NCI-H774 (cell line): ENCODE measurements around the gene PCDH9.

Source experiments
- DNase-seq: peaks from one replicate; lab custom pipeline; 2025; lab: John Stamatoyannopoulos, UW

The PCDH9 gene

DNA sequence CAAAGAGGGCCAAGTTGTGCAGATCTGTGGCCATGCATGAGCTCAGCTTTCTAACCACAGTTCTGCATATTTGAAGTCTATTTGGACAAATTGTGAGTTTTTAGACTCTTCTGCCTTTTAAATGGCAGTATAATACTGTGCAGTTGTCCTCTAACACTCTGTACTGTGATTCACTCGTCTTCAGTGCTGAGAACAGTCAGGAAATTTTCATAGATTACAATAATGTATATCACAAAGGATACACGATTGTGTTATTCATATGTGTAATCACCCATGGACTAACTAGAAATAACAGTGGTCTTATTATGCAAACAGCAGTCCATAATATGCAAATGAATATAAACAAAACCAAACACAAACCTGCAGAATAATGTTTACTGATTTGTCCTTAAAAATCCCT is 259.1 kb downstream of the PCDH9 start:
- no peak for DNase-seq

GRCh38 chr13:66969291-66969690 is 260.8 kb downstream of the PCDH9 start:
- DNase-seq, result no peak

GRCh38 chr13:66967811-66968597 is 262.1 kb downstream of the PCDH9 start:
- no peak for DNase-seq

DNA sequence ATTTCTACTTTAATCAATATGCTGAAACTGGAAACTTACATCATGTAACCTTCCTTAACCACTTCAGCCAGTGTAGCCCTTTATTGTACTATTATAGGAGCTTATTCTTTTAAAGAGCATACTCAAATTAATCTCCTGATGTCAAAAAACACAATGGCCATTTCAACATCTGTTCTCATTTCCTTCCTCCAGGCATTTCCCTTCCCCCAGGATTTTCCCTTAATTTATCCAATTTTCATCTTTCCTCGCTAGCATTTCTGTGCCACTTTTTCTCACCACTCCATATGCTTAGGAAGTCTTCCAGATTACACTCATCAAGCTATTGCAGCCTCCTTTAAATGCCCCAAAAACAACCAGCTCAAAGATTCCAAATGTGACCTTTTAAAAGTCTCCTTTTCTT is 265.0 kb downstream of the PCDH9 start:
- DNase-seq, result no peak

DNA sequence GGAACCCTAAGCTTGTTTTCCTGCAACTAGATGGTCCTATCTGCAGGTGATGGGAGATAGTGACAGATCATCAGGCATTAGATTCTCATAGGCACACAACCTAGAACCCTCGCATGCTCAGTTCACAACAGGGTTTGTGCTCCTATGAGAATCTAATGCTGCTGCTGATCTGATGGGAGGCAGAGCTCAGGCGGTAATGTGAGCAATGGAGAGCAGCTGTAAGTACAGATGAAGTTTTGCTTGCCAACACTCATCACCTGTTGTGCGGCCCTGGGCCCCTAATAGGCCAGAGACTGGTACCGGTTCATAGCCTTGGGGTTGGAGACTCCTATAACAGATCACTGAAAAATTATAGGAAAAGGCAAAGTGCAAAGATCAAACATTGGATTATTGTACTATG is 267.2 kb downstream of the PCDH9 start:
- DNase-seq, result no peak

DNA sequence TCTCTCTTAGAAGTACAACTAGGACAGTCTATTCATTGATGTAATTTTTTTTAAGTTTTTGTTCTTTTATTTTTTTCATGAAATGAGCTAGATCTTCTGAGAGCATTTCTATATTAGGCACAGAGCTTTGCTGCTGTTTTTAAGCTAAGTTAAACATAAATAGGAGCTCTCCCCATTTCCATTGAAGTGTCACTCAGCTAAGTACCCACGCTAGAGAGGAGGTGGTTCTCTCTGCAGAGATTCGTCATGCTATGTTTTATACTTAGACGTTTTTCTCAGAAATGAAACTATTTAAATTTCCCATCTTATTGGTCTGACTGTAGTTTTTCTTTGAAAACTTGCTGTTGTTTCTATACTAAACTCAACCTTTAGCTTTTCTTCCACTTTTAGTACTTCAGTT is 271.5 kb downstream of the PCDH9 start:
- no peak for DNase-seq

- DNase-seq, result no peak
Measured at GRCh38 chr13:66952507-66952906, 277.6 kb downstream of the PCDH9 start.

DNA sequence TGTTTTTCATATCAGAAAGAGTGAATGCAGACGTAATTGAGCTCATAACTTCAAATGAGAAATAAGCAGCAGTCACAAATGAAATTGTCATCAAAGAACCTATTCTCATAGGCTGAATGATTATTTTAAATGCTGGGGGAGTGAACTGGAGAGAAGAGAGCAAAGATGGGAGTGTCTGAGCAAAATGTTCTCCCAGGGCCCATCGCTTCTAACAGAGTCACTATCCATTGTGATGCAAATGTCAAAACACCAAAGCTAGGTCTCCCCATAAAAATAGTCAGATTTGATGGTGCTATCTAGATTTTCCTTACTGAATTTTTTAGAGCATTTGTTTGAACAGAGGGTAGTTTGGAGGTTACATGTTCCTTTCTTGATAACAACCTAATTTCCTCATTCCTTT is 278.7 kb downstream of the PCDH9 start:
- DNase-seq, result no peak

GRCh38 chr13:66950666-66951065 is 279.5 kb downstream of the PCDH9 start:
- no peak for DNase-seq

GRCh38 chr13:66948910-66949309 is 281.2 kb downstream of the PCDH9 start:
- no peak for DNase-seq

DNA sequence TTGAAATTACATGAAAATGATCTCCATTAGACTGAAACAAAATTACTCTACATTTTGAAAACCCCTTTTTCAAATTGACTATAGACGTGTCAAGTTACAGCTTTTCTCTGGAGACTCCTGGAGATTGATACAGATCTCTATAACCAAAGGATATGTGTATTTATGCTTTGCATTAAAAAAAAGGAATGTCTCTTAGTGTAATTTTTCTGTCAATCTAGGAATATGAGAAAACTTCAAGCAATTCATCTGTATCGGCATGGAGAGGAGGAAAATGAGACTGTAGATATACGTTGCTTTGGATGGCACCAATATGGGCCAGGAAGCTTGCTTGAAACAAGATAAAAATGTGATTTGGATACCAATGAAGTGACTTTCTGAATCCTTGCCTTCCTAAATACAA is 286.6 kb downstream of the PCDH9 start:
- DNase-seq, result no peak

GRCh38 chr13:66940113-66940512 is 290.0 kb downstream of the PCDH9 start:
- DNase-seq, result no peak

DNA sequence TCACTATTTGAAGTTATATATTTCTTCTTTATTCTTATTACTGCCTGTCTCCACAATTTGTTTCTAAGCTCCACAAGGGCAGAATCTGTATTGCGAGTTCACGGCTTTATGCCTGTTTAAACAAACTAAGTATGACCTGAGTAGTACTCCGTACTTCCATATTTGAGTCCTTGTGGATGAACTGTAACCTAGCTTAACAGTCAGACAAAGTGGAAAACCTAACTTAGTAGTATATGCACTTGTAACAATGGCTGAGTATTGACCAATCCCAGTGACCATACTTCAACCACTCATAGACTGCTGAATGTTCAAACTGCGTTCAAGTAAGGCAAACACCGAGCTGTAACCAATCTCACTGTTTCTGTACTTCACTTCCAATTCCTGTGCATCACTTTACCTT is 292.7 kb downstream of the PCDH9 start:
- DNase-seq, result no peak

GRCh38 chr13:66933994-66934393 is 296.1 kb downstream of the PCDH9 start:
- no peak for DNase-seq

- DNase-seq, result no peak
Measured at GRCh38 chr13:66933527-66933926, 296.6 kb downstream of the PCDH9 start.

GRCh38 chr13:66927562-66927961 is 302.6 kb downstream of the PCDH9 start:
- no peak for DNase-seq

GRCh38 chr13:66926851-66927524 is 303.1 kb downstream of the PCDH9 start:
- no peak for DNase-seq

DNA sequence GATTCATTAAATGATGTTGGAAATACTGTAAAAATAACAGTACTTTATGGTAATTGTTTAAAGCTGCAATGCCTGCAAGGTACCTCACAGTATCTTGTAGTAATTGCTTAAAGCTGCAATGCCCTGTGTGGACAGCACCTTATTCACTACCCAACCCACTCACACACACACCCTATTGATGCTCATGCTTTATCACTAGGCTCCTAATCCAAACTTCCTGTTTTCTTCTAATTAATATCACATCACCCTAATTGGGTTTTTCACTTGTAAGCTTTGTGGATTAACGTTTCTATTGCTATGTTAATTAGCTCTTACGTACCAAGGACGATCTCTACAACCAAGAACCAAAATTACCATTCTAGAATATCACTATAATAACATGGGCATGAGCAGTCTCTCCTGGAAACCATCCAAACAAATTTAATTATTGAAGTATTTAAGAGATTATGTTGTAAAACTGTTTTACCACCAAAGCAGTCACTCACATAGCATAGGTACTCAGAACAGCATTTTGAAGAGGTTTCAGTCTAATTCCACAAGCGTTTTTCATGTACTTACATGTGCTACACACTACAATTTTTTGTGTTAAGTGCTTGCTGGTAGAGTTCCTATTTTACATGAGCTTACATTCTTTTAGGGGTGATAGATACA is 303.8 kb downstream of the PCDH9 start:
- DNase-seq, result no peak

GRCh38 chr13:66922444-66922843 is 307.7 kb downstream of the PCDH9 start:
- no peak for DNase-seq

GRCh38 chr13:66921437-66921836 is 308.7 kb downstream of the PCDH9 start:
- DNase-seq, result no peak

GRCh38 chr13:66915596-66916185 is 314.4 kb downstream of the PCDH9 start:
- DNase-seq, result no peak

DNA sequence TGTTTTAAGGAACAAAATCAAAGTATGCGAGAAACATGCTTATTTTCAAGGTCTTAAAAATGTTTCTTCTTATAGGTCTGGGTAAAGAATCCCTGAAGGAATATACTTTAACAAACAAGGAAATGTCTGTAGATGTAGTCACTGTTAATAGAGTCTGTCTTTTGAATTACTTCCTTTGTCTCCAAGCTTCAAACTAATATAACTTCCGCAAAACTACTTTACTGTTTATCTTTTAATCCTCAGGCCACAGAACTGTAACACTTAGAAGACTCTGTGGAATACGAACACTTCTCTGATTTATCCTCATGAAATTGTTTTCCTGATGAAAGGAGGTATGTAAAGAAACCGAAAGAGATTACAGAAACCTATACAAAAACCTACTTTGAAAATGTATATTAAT is 316.0 kb downstream of the PCDH9 start:
- DNase-seq, result no peak

DNA sequence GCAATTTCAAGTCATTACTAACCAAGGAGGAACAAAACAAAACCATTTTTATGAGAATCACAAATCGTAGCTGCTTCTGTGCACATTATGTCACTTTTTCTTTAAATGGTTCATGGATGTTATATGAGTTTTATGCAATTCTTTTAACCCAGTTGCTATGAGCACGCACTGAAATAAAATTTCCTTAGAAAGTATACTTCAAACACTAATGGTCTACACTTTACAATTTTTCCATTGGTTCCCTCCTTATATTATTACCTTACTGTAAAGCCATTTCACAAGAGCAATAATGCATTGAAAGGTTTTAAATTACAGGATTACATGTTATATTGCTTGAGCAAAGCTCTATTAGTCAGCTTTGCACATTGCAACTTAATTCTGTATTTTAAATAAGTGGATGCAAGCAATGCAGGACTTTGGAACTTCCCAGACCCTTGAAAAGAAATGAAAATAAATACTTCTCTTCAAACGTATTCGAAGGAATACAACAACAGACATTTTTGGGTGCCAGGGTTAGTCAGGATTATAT is 318.7 kb downstream of the PCDH9 start:
- DNase-seq, result no peak
